A673 (cell line): ENCODE data around the gene TNNT1. TPM values are rescaled to one million over a fixed set of nuclear protein-coding genes. Genes with fewer than 3 reads are reported as not detected.

Experiments
- BruUV-seq: library from RNA; stranded (reverse); fragments of 400-500 nt; replicated peaks from 2 replicates; lab custom pipeline; 2021; lab: Mats Ljungman, UMichigan
- CTCF ChIA-PET: fragments of 300-600 bp; sonication (Branson Sonifier 250); formaldehyde crosslinking; loops from one replicate; lab custom pipeline; 2022; ENCODE audit warnings: antibody characterized with exemption; lab: Charles Lee
- POLR2A ChIA-PET: fragments of 300-600 bp; sonication (Branson Sonifier 250); formaldehyde crosslinking; loops from one replicate; lab custom pipeline; 2022; ENCODE audit warnings: antibody characterized with exemption; ENCODE audit not compliant: low non-redundant PET; lab: Charles Lee
- DNase-seq: peaks from one replicate; pipeline ENCODE4 v3.0.0-alpha.2; 2015; ENCODE audit warnings: low spot score
- H3K27ac ChIP-seq: fragments of 200-600 bp; sonication (generic); 2 replicates; pipeline ENCODE4 v1.5.1; 2016; ENCODE audit warnings: mixed run types, low read depth, mild to moderate bottlenecking, mixed read lengths, antibody characterized with exemption, low read length; ENCODE audit not compliant: poor library complexity, severe bottlenecking
- H3K27me3 ChIP-seq: fragments of 200-600 bp; sonication (generic); replicated peaks from 2 replicates; pipeline ENCODE4 v1.6.1; 2017; ENCODE audit warnings: mixed run types, low read depth, mild to moderate bottlenecking, mixed read lengths, antibody characterized with exemption, low read length; ENCODE audit not compliant: insufficient read depth, poor library complexity
- H3K36me3 ChIP-seq: fragments of 200-600 bp; sonication (generic); 2 replicates; pipeline ENCODE4 v1.6.1; 2016; ENCODE audit warnings: mixed run types, mild to moderate bottlenecking, mixed read lengths, antibody characterized with exemption, low read length; ENCODE audit not compliant: insufficient read depth, poor library complexity, severe bottlenecking
- H3K4me1 ChIP-seq: fragments of 200-600 bp; sonication (generic); 2 replicates; pipeline ENCODE4 v1.6.1; 2017; ENCODE audit warnings: mixed run types, mild to moderate bottlenecking, mixed read lengths, antibody characterized with exemption, low read length; ENCODE audit not compliant: insufficient read depth, poor library complexity, severe bottlenecking
- H3K4me3 ChIP-seq: fragments of 200-600 bp; sonication (generic); 2 replicates; pipeline ENCODE4 v1.5.1; 2016; ENCODE audit warnings: low read depth, mixed run types, mild to moderate bottlenecking, mixed read lengths, low read length; ENCODE audit not compliant: poor library complexity, severe bottlenecking
- H3K9me3 ChIP-seq: fragments of 200-600 bp; sonication (generic); 2 replicates; pipeline ENCODE4 v1.6.1; 2016; ENCODE audit warnings: mixed run types, low read depth, mild to moderate bottlenecking, mixed read lengths, antibody characterized with exemption, low read length; ENCODE audit not compliant: poor library complexity, severe bottlenecking
- EZH2 ChIP-seq: fragments of 200-600 bp; sonication (generic); IDR thresholded peaks from 2 replicates; pipeline ENCODE4 v1.6.1; 2017; ENCODE audit warnings: borderline replicate concordance, low read depth, mild to moderate bottlenecking, mixed read lengths, antibody characterized with exemption, low read length; ENCODE audit not compliant: poor library complexity, severe bottlenecking
- intact Hi-C: fragments of 100-400 bp; cut with micrococcal nuclease; formaldehyde crosslinking; loops from one replicate; pipeline ENCODE4 v1.10.0; 2022; ENCODE audit not compliant: unreplicated experiment
- total RNA-seq: library from RNA; stranded (reverse); gene quantifications from 2 replicates; pipeline ENCODE4 v1.2.3, GENCODE V29; 2021
- TF ChIP-seq, protein P1 (sequence below): fragments of 300-800, 200-600 bp; sonication (generic); conservative IDR thresholded peaks from 2 replicates; pipeline ENCODE4 v1.5.1; 2017; ENCODE audit warnings: low read depth, mild to moderate bottlenecking, antibody characterized with exemption, low read length, moderate library complexity, mixed read lengths

The TNNT1 gene
- total RNA-seq, 1 experiment from 2014 or later, result 37.6 TPM

DNA sequence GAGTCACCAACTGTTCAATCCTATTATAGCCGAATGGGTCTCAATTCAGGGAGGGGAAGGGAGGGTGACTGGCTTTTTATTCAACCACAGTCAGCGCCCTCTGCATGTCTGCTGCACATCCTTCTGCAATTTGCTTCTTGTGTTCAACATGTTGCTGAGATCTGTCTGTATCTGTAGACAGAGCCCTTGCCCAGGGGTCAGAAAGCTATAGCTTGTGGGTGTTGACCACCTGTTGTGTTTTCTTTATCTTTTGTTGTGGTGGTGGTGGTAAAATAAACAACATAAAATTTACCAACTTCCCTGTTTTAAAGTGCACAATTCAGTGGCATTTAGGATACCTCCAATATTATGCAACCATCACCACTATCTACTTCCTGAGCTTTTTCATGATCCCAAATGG is 43.8 kb downstream of the TNNT1 start:
- TF ChIP-seq, protein P1, sequence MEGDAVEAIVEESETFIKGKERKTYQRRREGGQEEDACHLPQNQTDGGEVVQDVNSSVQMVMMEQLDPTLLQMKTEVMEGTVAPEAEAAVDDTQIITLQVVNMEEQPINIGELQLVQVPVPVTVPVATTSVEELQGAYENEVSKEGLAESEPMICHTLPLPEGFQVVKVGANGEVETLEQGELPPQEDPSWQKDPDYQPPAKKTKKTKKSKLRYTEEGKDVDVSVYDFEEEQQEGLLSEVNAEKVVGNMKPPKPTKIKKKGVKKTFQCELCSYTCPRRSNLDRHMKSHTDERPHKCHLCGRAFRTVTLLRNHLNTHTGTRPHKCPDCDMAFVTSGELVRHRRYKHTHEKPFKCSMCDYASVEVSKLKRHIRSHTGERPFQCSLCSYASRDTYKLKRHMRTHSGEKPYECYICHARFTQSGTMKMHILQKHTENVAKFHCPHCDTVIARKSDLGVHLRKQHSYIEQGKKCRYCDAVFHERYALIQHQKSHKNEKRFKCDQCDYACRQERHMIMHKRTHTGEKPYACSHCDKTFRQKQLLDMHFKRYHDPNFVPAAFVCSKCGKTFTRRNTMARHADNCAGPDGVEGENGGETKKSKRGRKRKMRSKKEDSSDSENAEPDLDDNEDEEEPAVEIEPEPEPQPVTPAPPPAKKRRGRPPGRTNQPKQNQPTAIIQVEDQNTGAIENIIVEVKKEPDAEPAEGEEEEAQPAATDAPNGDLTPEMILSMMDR, result no peak
- H3K9me3 ChIP-seq, result peaks cover 4% of the 10 kb centered on the region
- CTCF ChIA-PET, result no interaction called here
- H3K36me3 ChIP-seq, result peaks cover 17% of the 10 kb centered on the region
- H3K27ac ChIP-seq, result no peak overlapping the region
- no peaks in the 10 kb centered on the region for H3K27me3 ChIP-seq
- H3K4me1 ChIP-seq, result no peaks in the 10 kb centered on the region
- intact Hi-C loops, result no loop called here
- H3K4me3 ChIP-seq, result no peak overlapping the region
- DNase-seq, result no peak
- no TSS peak for BruUV-seq
- POLR2A ChIA-PET, result no interaction called here

DNA sequence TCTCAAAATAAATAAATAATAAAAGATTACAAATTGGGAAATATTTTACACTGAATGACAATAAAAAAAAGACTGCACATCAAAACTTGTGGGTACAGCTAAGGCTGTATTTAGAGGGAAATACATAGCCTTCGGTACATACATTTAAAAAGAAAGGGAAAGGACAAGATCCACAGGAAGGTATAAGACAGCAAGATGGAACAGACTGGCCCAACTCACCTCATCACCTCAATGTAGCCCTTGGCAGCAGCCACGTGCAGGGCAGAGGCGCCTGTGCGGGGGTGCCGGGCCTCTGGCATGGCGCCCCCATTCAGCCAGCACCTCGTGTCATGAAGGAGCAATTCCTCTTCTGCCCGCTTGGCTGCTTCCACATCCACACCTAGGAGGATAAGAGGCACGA is 45.8 kb downstream of the TNNT1 start:
- peaks cover 4% of the 10 kb centered on the region for H3K9me3 ChIP-seq
- no peaks in the 10 kb centered on the region for H3K4me1 ChIP-seq
- no peak for DNase-seq
- ChIA-PET CTCF (no interaction called here), POLR2A (no interaction called here)
- H3K27ac ChIP-seq, result no peak overlapping the region
- no peak for TF ChIP-seq EZH2
- TF ChIP-seq, protein P1, result no peak
- H3K27me3 ChIP-seq, result no peaks in the 10 kb centered on the region
- H3K36me3 ChIP-seq, result peaks cover 15% of the 10 kb centered on the region
- no TSS peak for BruUV-seq
- no peak overlapping the region for H3K4me3 ChIP-seq
- intact Hi-C loops, result no loop called here

DNA sequence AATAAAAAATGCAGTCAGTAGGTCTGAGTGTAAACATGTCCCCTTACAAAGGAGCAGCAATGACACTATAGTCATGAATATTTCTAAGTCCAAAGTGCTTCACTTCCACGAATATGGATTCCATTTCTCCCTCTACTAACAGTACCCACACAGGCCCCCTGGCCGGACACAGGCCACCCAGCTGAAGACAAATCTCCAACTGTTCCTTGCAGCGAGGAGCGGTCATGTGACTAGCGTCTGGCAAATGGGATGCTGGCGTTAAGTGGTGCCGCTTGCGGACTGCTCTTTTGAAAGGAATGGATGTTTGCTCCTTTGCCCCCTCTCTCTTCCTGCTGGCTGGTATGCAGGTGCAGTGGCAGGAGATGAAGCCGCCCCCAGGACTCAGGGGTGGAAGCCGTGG is 47.7 kb downstream of the TNNT1 start:
- ChIA-PET POLR2A (no interaction called here), CTCF (no interaction called here)
- Histone ChIP-seq H3K4me3 (no peak overlapping the region), H3K27ac (no peak overlapping the region), H3K4me1 (no peaks in the 10 kb centered on the region), H3K27me3 (no peaks in the 10 kb centered on the region), H3K36me3 (peaks cover 15% of the 10 kb centered on the region), H3K9me3 (peaks cover 4% of the 10 kb centered on the region)
- no peak for DNase-seq
- no TSS peak for BruUV-seq
- no peak for TF ChIP-seq EZH2
- TF ChIP-seq, protein P1, result no peak
- intact Hi-C loops, result no loop called here
